ENCODE measurements around the gene TOMM70. TPM values are rescaled to one million over a fixed set of nuclear protein-coding genes. Genes with fewer than 3 reads are reported as not detected.

The TOMM70 gene
- total RNA-seq, 3 donors from 2014 or later = 37.4 to 50.4 (median 44.2) TPM

GRCh38 chr3:100407977-100408532 lies 7.2 kb upstream of the TOMM70 start:
- peaks cover 5% of the 10 kb centered on the region for H3K9me3 ChIP-seq
- intact Hi-C loops (cut with DNase I, micrococcal nuclease) = no loop called here
- no peak for TF ChIP-seq CTCF (IDR thresholded peaks at IDR 0.05)

GRCh38 chr3:100407164-100407563 lies 6.3 kb upstream of the TOMM70 start:
- DNase-seq (no peak), ATAC-seq (no peak)
- TF ChIP-seq CTCF (IDR thresholded peaks at IDR 0.05) = no peak
- Histone ChIP-seq H3K4me1 (ENCODE audit: low read depth) (peaks cover 14% of the 10 kb centered on the region), H3K36me3 (ENCODE audit: low read depth) (no peaks in the 10 kb centered on the region), H3K4me3 (no peak overlapping the region), H3K9me3 (peaks cover 5% of the 10 kb centered on the region)
- intact Hi-C loops (cut with DNase I, micrococcal nuclease) = no loop called here

More at GRCh38 chr3:100407977-100408532, 7.2 kb upstream of the TOMM70 start:
- ATAC-seq = no peak
- Histone ChIP-seq H3K4me3 (no peak overlapping the region), H3K4me1 (ENCODE audit: low read depth) (peaks cover 6% of the 10 kb centered on the region), H3K36me3 (ENCODE audit: low read depth) (no peaks in the 10 kb centered on the region)
- no peak for DNase-seq

GRCh38 chr3:100404250-100404548 lies 3.3 kb upstream of the TOMM70 start:
- intact Hi-C loops (cut with DNase I, micrococcal nuclease) = no loop called here
- no peak overlapping the region for H3K4me3 ChIP-seq
- DNase-seq (no peak), ATAC-seq (no peak)
- peaks cover 24% of the 10 kb centered on the region for H3K4me1 ChIP-seq (ENCODE audit: low read depth)
- no peaks in the 10 kb centered on the region for H3K36me3 ChIP-seq (ENCODE audit: low read depth)
- no peak for TF ChIP-seq CTCF (IDR thresholded peaks at IDR 0.05)
- peaks cover 5% of the 10 kb centered on the region for H3K9me3 ChIP-seq

- no peak for TF ChIP-seq CTCF (IDR thresholded peaks at IDR 0.05)
- DNase-seq (no peak), ATAC-seq (no peak)
- H3K36me3 ChIP-seq (ENCODE audit: low read depth) = no peaks in the 10 kb centered on the region
- no peak overlapping the region for H3K4me3 ChIP-seq
- peaks cover 30% of the 10 kb centered on the region for H3K4me1 ChIP-seq (ENCODE audit: low read depth)
- peaks cover 5% of the 10 kb centered on the region for H3K9me3 ChIP-seq
- intact Hi-C loops (cut with DNase I, micrococcal nuclease) = no loop called here
These were observed 2.7 kb upstream of the TOMM70 start for GRCh38 chr3:100403362-100404249.

- no peak overlapping the region for H3K4me3 ChIP-seq
- ATAC-seq (no peak), DNase-seq (no peak)
- TF ChIP-seq CTCF (IDR thresholded peaks at IDR 0.05) = no peak
- no peaks in the 10 kb centered on the region for H3K36me3 ChIP-seq (ENCODE audit: low read depth)
- intact Hi-C loops (cut with DNase I, micrococcal nuclease) = no loop called here
- H3K4me1 ChIP-seq (ENCODE audit: low read depth) = peaks cover 32% of the 10 kb centered on the region
- peaks cover 5% of the 10 kb centered on the region for H3K9me3 ChIP-seq
These were observed 2.0 kb upstream of the TOMM70 start for GRCh38 chr3:100402891-100403290.
